Measurements from ENCODE around the gene SIGLEC7.

SIGLEC7 gene

GRCh38 chr19:51116736-51117286, 25.3 kb upstream of the SIGLEC7 start:
- no peak for DNase-seq (ENCODE audit: low read depth, low spot score)

GRCh38 chr19:51119101-51119500, 23.0 kb upstream of the SIGLEC7 start:
- no peak for DNase-seq (ENCODE audit: low read depth, low spot score)

- DNase-seq (ENCODE audit: low read depth, low spot score): no peak
These were observed 22.5 kb upstream of the SIGLEC7 start for GRCh38 chr19:51119611-51120010.

GRCh38 chr19:51120160-51120559, 21.9 kb upstream of the SIGLEC7 start:
- DNase-seq (ENCODE audit: low read depth, low spot score): no peak

GRCh38 chr19:51121257-51121656, 20.8 kb upstream of the SIGLEC7 start:
- DNase-seq (ENCODE audit: low read depth, low spot score): no peak

GRCh38 chr19:51122112-51122981, 19.8 kb upstream of the SIGLEC7 start:
- no peak for DNase-seq (ENCODE audit: low read depth, low spot score)

GRCh38 chr19:51123381-51123800, 18.7 kb upstream of the SIGLEC7 start:
- DNase-seq (ENCODE audit: low read depth, low spot score): no peak

GRCh38 chr19:51123802-51124201, 18.3 kb upstream of the SIGLEC7 start:
- no peak for DNase-seq (ENCODE audit: low read depth, low spot score)

- DNase-seq (ENCODE audit: low read depth, low spot score): no peak
These were observed 17.9 kb upstream of the SIGLEC7 start for GRCh38 chr19:51124216-51124615.

- DNase-seq (ENCODE audit: low read depth, low spot score): no peak
These were observed 17.4 kb upstream of the SIGLEC7 start, which contains the start of gene SIGLEC9 for GRCh38 chr19:51124729-51125128. SIGLEC9 (plus strand) TSS chr19:51124906; CDS start chr19:51124975, 69 bp downstream.

- DNase-seq (ENCODE audit: low read depth, low spot score): no peak
These were observed 16.6 kb upstream of the SIGLEC7 start for GRCh38 chr19:51125421-51126075.

- no peak for DNase-seq (ENCODE audit: low read depth, low spot score)
These were observed 15.1 kb upstream of the SIGLEC7 start for GRCh38 chr19:51127032-51127431.

GRCh38 chr19:51127755-51128154, 14.3 kb upstream of the SIGLEC7 start:
- no peak for DNase-seq (ENCODE audit: low read depth, low spot score)

- DNase-seq (ENCODE audit: low read depth, low spot score): no peak
These were observed 13.9 kb upstream of the SIGLEC7 start for GRCh38 chr19:51128227-51128626.

GRCh38 chr19:51129716-51130115, 12.4 kb upstream of the SIGLEC7 start:
- no peak for DNase-seq (ENCODE audit: low read depth, low spot score)

- DNase-seq (ENCODE audit: low read depth, low spot score): no peak
These were observed 10.1 kb upstream of the SIGLEC7 start for GRCh38 chr19:51131780-51132680.

- no peak for DNase-seq (ENCODE audit: low read depth, low spot score)
These were observed 7.1 kb upstream of the SIGLEC7 start for GRCh38 chr19:51135004-51135403.

- no peak for DNase-seq (ENCODE audit: low read depth, low spot score)
These were observed 5.9 kb upstream of the SIGLEC7 start for GRCh38 chr19:51135986-51136762.

- DNase-seq (ENCODE audit: low read depth, low spot score): no peak
These were observed 5.1 kb upstream of the SIGLEC7 start for GRCh38 chr19:51136851-51137551.

- DNase-seq (ENCODE audit: low read depth, low spot score): no peak
These were observed 4.2 kb upstream of the SIGLEC7 start for GRCh38 chr19:51137792-51138425.

Measured in iPS DF 19.7 (cell line).